HepG2 (cell line): ENCODE measurements around the gene ZNF772. TPM values are rescaled to one million over a fixed set of nuclear protein-coding genes. Genes with fewer than 3 reads are reported as not detected.

Source experiments
- CHCHD3 ChIP-seq: sonication (generic); formaldehyde crosslinking; IDR thresholded peaks from 2 replicates; pipeline ENCODE4 v1.8.0; 2022; ENCODE audit warnings: mild to moderate bottlenecking, missing genetic modification reagents, moderate library complexity
- HDAC1 ChIP-seq: sonication (generic); formaldehyde crosslinking; IDR thresholded peaks from 2 replicates; pipeline ENCODE4 v1.5.1; 2020; ENCODE audit warnings: mild to moderate bottlenecking, missing genetic modification reagents
- SMARCE1 ChIP-seq: fragments of 450-650 bp; IDR thresholded peaks from 2 replicates; pipeline ENCODE4 v1.6.1; 2017; ENCODE audit warnings: borderline replicate concordance
- ZKSCAN8 ChIP-seq: IDR thresholded peaks from 2 replicates; pipeline ENCODE4 v1.6.1; 2016; ENCODE audit warnings: borderline replicate concordance, missing genetic modification reagents, missing compliant biosample characterization
- ZNF124 ChIP-seq: sonication (generic); formaldehyde crosslinking; IDR thresholded peaks from 2 replicates; pipeline ENCODE4 v1.4.0; 2020; ENCODE audit warnings: missing genetic modification reagents
- ZNF142 ChIP-seq: sonication (generic); formaldehyde crosslinking; IDR thresholded peaks from 2 replicates; pipeline ENCODE4 v1.4.0; 2020; ENCODE audit warnings: missing genetic modification reagents
- ZNF234 ChIP-seq: sonication (generic); formaldehyde crosslinking; conservative IDR thresholded peaks from 2 replicates; pipeline ENCODE4 v1.5.1; 2020; ENCODE audit warnings: mild to moderate bottlenecking, missing genetic modification reagents
- ZNF335 ChIP-seq: sonication (generic); formaldehyde crosslinking; IDR thresholded peaks from 2 replicates; pipeline ENCODE4 v1.4.0; 2020; ENCODE audit warnings: missing genetic modification reagents
- ZNF512 ChIP-seq: sonication (generic); formaldehyde crosslinking; IDR thresholded peaks from 2 replicates; pipeline ENCODE4 v1.4.0; 2020; ENCODE audit warnings: mild to moderate bottlenecking, missing genetic modification reagents
- ZNF83 ChIP-seq: sonication (generic); formaldehyde crosslinking; IDR thresholded peaks from 2 replicates; pipeline ENCODE4 v1.4.0; 2020; ENCODE audit warnings: missing genetic modification reagents, mild to moderate bottlenecking, borderline replicate concordance
- polyA plus RNA-seq, 8 experiments: library from polyadenylated mRNA; depleted of rRNA in 3 of 8; stranded (reverse) in 7 of 8; unstranded in 1 of 8; fragments of >200 nt; fragmentation: Illumina TruSeq in 4 of 8; extraction: Trizol in 4 of 8; gene quantifications; 2 replicates each; pipeline versions ENCODE4 v1.2.1 to v1.2.3, GENCODE V29; 2011 to 2016; ENCODE audit warnings: low read depth in 4 of 8, missing spikeins in 1 of 8, mixed read lengths in 1 of 8; ENCODE audit not compliant: insufficient read depth in 1 of 8
- total RNA-seq, 5 experiments: library from RNA; depleted of rRNA; stranded (reverse); fragments of >200 nt; fragmentation: Illumina TruSeq; extraction: Trizol; gene quantifications; 2 replicates each; pipeline ENCODE4 v1.2.3, GENCODE V29; 2016; ENCODE audit warnings: low read depth in 1 of 5

The ZNF772 gene
- total and polyA plus RNA-seq, 2 of the 13 experiments (the other 11 are each of a cell fraction or from before 2014, with no cell fraction given): 3.1 to 17.2 TPM

- TF ChIP-seq ZKSCAN8 (CRISPR knock-in tag): no peak
- no peak for TF ChIP-seq CHCHD3
- TF ChIP-seq ZNF142 (CRISPR knock-in tag): no peak
- TF ChIP-seq ZNF234 (CRISPR knock-in tag): no peak
- no peak for TF ChIP-seq SMARCE1
- TF ChIP-seq ZNF124 (CRISPR knock-in tag): no peak
- TF ChIP-seq ZNF335 (CRISPR knock-in tag): peak; percentile 64; the same call in 1 of the 2 replicates
- peak; percentile 69; the same call in 1 of the 2 replicates for TF ChIP-seq HDAC1 (CRISPR knock-in tag)
- no peak for TF ChIP-seq ZNF512 (CRISPR knock-in tag)
- TF ChIP-seq ZNF83 (CRISPR knock-in tag): no peak
Measured at GRCh38 chr19:57435062-57435978, 42.0 kb downstream of the ZNF772 start, which contains the start of gene ZNF749 (continued).
